GM19395 (cell line): Measurements from ENCODE around the gene LARGE1.
A peak's percentile ranks its signal among the peaks of the same experiment; 100 is the strongest.

Experiments
- ATAC-seq: cut with Tn5 transposase; IDR thresholded peaks from one replicate; pipeline ENCODE4 v1.9.1; 2021; ENCODE audit warnings: mild to moderate bottlenecking, moderate library complexity; ENCODE audit not compliant: unreplicated experiment

LARGE1 gene

DNA sequence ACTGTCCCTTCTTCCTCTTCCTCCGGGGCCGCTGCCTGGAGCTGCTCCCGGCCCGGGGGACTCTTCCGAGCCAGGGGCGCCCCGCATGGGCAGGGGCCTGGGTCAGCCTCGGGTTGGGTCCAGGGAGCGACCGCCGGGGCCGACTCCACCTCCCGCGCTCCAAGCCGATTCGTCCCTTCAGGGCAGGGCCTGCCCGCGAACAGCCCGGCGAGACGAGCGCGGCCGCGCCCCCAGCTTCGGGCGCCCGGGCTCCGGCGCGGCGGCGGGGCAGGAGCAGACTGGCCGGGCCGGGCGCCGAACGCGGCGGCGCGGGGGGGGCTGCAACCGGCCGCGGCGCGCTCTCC, at the start of gene LARGE1:
Gene LARGE1, minus strand, starts transcription at position 280 of the 344 bp plus-strand sequence.
- peak; percentile 15 for ATAC-seq

DNA sequence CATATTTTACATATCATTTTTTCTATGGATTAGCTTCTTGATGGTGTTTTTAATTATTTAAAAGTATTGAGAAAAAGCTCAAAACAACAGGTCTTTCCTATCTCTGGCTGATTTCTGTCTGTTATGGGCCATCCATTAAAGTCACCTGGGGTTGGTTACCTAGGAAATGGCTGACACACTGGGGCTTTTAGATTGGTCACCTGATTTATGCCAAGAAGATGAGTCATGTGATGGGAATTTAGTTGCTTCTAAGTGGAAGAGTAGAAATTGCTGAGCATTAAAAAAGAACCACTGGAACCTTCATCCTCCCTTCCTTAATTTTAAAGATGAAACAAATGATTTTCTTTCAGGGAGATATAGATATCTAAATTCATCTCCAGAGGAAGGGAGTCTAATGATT, 48.8 kb upstream of the LARGE1 start:
- ATAC-seq, result no peak

- ATAC-seq, result no peak
These were observed 43.8 kb upstream of the LARGE1 start for GRCh38 chr22:33964121-33964520.

DNA sequence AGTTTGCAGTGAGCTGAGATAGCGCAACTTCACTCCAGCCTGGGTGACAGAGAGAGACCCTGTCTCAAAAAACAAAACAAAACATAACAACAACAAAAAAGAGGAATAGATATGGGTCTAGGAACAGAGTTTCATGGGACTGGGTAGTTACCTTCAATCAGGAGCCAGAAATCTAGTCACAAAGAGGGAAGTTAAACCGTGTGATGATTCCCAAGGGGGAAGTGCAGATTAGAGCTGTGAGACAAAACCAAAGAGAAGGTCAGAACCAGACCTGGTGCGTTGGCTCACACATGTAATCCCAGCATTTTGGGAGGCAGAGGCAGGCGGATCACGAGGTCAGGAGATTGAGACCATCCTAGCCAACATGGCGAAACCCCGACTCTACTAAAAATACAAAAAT, 42.1 kb upstream of the LARGE1 start:
- no peak for ATAC-seq

DNA sequence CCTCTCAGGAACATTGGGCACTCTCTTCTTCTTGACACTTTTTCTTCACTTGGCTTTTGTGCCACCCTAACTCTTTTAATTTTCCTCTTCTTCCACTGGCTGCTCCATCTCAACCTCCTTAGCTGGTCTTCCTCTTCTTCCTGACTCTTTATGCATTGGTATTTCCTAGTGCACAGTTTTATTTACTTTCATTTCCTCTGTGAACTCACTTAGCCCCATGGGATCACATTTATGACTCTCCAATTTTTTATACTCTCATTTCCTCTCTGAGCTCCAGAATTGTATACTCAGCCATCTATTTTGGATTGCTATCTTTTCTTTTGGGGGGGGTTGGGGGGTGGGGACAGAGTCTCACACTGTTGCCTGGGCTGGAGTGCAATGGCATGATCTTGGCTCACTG, 38.5 kb upstream of the LARGE1 start:
- ATAC-seq, result no peak

- ATAC-seq, result no peak
These were observed 36.8 kb upstream of the LARGE1 start for GRCh38 chr22:33957086-33957485.

DNA sequence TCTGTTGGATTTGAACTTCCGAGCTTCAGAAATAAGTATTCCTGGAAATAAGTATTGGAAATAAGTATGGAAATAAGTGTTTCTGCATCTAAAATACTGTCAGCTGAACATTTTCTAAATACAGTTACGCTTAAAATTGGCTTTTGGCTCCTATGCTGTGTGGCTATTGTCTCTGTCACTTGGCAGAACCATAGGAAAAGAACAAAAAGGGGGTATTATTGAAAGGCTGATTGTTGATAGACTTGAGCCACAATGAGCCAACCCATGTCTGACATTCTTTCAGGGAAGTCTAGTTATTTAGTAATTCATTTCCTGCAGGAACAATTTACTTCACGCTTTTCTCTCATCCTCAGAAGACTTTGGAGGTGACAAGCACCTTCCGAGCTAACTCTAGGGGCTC, 32.5 kb upstream of the LARGE1 start:
- ATAC-seq, result no peak

DNA sequence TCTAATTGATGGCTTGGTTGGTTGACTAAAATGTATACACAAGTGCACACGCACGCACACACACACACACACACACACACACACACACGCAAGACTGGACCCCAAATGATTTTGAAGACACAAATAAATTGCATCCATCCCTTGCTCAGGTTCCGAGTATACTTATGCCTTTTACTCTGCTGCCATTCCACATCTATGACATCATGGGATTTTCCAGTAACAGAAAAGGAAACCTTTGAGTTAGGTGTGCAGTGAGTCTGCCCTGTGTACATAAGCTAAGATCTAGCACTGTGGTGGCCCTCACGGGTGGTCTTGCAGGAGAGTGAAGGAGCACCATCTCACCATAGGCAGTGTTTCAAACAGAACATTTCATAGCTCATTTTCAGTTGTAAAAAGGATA, 20.5 kb upstream of the LARGE1 start:
- ATAC-seq, result no peak

- no peak for ATAC-seq
These were observed 12.7 kb upstream of the LARGE1 start for GRCh38 chr22:33932997-33933396.

DNA sequence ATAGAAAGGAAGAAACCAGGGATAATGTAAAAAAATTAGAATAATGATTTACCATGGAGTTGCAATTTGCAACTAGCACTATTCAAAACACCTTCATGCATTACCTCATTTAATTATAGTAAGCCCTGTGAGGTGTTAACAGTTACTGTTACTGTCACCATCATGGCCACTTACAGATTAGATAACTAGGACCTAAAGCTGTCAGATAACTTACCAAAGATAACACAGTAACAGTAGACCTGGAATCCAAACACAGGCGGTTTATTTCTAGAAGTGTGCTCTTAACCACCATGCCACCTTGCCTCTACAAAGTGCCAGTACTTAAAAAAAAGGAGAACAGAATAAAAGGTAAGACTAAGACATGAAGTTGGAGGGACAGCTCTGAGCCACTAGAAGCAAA, 11.1 kb upstream of the LARGE1 start:
- ATAC-seq, result no peak

DNA sequence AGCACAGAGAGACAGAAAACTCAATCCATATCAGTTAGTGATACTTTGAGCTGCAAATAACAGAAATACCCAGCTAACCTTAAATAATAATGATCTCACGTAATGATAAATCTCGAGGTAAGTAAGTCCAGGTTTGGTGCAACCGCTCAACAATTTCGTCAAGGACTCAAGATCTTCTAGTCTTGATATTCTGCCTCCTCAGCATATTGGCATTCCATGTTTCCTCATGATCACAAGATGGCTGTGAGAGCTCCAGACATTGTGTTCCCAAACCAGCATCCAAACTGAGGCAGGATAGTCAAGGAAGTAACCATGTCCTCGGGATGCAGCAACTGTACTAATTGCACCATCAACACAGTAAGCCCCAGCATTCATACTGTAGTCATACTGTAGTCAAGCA, 7.5 kb upstream of the LARGE1 start:
- ATAC-seq, result no peak

DNA sequence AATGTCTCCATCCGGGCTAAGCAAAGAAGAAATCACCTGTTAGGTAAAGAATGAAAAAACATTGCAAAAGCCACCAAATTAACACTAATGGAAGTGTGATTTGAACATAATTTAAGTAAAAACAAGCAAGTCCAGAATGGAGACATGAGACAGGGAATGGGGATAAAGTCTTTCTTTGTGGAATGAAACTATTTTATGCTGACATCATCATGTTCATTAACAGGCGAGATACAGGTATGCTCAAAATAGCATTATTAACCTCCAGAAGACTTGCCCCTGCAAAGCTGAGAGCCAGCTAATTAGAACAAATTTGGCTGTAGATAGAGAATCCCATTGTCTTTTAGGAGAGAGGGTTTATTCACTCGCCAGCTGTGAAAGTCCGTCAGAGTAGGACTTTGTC, 4.9 kb upstream of the LARGE1 start:
- no peak for ATAC-seq

- no peak for ATAC-seq
These were observed 3.5 kb upstream of the LARGE1 start for GRCh38 chr22:33923660-33924246.

- ATAC-seq, result no peak
These were observed 2.8 kb upstream of the LARGE1 start for GRCh38 chr22:33923033-33923432.

- ATAC-seq, result no peak
These were observed 2.0 kb upstream of the LARGE1 start for GRCh38 chr22:33922349-33922681.

DNA sequence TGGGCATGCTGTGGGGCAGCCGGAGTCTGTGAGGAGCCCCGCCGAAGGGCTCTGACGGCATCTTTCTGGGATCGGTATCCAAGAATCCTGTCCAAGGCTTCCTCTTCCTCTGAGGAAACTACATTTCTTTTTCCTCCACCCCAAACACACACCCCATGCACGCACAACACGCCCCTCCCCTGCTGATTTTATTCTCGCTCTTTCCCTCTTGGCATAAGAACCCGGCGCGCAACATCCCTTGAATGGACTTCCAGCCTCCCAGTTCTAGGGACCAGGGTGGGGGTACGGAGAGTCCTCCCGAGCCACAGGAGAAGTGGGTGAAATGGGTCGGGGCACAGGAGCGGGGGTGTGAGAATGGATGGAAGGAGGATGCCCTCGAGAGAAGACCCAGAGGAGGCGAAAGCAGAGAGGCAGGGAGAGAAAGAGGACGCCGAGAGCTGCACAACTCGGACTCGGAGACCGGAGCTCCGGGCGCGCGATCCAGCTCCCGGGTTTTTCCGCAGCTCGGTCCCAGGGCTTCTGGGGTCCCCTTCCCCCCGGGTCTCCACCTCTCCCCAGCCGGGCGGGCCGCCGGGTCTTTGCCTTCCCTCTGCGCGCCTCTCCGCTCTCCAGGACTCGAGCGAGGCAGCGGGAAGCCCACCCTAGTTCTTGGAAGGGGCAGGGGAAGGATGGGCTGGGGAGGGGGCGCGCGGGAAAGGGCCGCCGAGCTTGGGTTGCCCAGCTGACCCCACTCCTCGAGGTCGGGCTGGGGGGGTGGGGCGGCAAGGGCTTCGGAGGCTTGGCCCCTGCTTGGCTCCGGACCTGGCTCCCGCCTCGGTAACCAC, 1.5 kb upstream of the LARGE1 start:
- ATAC-seq, result peak; percentile 2

DNA sequence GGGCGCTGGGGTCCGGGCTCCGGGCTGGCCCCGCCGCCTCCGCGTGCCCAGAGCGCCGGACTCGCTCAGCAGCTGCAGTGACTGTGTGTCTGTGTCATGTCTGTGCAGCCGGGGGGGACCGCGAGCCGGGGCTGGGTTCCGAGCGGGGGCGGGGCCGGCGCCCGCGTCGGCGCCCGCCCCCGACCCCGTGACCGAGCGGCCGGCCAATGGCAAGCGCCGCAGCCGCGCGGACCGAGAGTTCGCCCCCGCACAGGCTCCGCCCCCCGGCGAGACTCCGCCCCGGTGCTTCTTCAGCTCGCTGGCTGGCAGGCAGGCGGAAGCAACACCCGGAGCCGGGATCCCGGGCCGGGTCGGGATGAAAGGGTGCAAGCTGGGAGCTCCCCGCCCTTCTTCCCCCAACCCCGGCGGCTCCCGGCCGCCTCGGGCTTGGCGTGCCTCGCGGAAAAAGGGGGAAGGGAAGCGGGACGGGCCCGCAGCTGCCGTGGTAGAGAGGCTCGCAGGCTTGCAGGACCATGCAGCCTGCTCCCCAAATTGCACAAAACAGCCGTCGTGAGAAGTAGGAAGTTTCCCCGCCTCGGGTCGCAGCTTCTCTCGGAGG, 750 bp upstream of the LARGE1 start:
- peak; percentile 65 for ATAC-seq

DNA sequence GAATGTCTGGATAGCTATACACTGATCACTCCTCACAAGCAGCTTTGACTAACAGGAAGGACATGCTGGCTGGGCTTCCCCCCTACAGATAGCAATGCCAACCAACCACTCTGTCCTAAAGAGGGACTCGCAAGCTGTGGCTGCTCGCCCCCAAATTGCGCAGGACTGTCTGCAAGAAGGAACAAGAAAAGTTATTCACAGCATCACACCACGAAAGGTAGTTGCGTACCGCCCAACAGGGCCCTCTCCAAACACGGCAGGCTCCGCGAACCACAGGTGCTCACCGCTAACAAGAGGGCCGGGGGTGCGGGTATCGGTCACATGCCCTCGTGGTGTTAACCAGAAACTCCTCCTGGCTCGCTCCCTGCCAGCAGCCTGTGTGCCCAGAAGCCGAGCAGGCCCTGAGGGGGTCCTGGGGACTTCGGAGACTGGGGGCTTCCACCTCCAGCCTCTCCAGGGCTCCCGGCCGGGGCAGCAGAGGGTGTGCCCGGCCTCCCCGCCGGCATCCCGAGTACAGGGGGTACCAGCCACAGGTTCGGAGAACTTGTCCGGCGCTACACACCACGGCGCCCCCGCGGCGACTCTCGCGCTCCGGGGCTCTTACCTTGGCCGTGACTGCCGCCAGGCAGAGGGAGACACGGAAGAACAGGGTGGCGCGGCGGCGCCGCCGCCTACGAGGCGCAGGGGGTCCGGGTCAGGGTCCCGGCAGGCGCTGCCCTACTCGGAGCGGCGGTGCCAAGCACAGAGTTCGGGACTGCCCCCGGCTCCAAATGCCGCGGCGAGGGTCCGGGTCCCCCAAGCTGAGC, 682 bp downstream of the LARGE1 start:
- ATAC-seq, result peak; percentile 26

- ATAC-seq, result no peak
These were observed 1.5 kb downstream of the LARGE1 start for GRCh38 chr22:33918676-33919365.

- ATAC-seq, result no peak
These were observed 2.4 kb downstream of the LARGE1 start for GRCh38 chr22:33917744-33918406.

DNA sequence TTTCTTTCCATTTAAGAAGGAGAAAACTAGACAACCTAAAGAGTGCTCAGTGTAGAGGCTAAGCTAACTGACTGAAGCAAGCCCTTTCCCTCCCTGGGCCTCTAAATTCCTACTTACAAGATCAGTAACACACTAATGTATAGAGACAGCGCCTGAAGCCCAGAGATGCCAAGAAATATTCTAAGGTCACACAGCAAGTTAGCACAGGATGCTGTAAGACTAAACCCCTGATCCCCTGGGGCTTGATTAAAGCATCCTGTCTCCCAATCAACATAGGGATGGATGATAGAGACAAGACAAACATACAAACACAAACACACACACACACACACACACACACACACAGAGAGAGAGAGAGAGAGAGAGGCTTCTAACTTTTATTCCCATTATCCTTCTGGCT, 5.6 kb downstream of the LARGE1 start:
- no peak for ATAC-seq
